ENCODE measurements around the gene ZNF439. TPM values are rescaled to one million over a fixed set of nuclear protein-coding genes. Genes with fewer than 3 reads are reported as not detected.

ZNF439 gene
- total and polyA plus RNA-seq, 2 of the 13 experiments (the other 11 are each of a cell fraction or from before 2014, with no cell fraction given): 2.9 to 4.9 TPM

- TF ChIP-seq, protein P1, sequence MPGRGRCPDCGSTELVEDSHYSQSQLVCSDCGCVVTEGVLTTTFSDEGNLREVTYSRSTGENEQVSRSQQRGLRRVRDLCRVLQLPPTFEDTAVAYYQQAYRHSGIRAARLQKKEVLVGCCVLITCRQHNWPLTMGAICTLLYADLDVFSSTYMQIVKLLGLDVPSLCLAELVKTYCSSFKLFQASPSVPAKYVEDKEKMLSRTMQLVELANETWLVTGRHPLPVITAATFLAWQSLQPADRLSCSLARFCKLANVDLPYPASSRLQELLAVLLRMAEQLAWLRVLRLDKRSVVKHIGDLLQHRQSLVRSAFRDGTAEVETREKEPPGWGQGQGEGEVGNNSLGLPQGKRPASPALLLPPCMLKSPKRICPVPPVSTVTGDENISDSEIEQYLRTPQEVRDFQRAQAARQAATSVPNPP (CRISPR knock-in tag; IDR thresholded peaks at IDR 0.05): peak; percentile 73
- no peak for TF ChIP-seq U2AF2 (IDR thresholded peaks at IDR 0.05; ENCODE audit: low read depth, low read length)
- 0 out of 2 replicates have a peak, but pooled peaks have one; percentile 27 for TF ChIP-seq ADNP (CRISPR knock-in tag; IDR thresholded peaks at IDR 0.05)
- TF ChIP-seq RAD51 (IDR thresholded peaks at IDR 0.05; ENCODE audit: borderline replicate concordance): no peak
- no peak for TF ChIP-seq SRSF9 (IDR thresholded peaks at IDR 0.05; ENCODE audit: borderline replicate concordance, insufficient read depth, low read depth, low read length, poor library complexity, severe bottlenecking)
- no peak for TF ChIP-seq ATRX (CRISPR knock-in tag; IDR thresholded peaks at IDR 0.05; ENCODE audit: borderline replicate concordance)
- TF ChIP-seq ZNF253 (CRISPR knock-in tag; IDR thresholded peaks at IDR 0.05; ENCODE audit: borderline replicate concordance): peak; percentile 95
- peak; percentile 93 for TF ChIP-seq ZNF274 (CRISPR knock-in tag; IDR thresholded peaks at IDR 0.05)
- peak; percentile 96 for TF ChIP-seq EED (CRISPR knock-in tag; IDR thresholded peaks at IDR 0.05)
- TF ChIP-seq ARNT2 (CRISPR knock-in tag; IDR thresholded peaks at IDR 0.05; ENCODE audit: low read depth): peak; percentile 81
- peak; percentile 92 for TF ChIP-seq ZNF687 (CRISPR knock-in tag; IDR thresholded peaks at IDR 0.05)
- peak; percentile 86; the same call in 1 of the 2 replicates for TF ChIP-seq ARID2 (CRISPR knock-in tag; IDR thresholded peaks at IDR 0.05; ENCODE audit: borderline replicate concordance)
- no peak for TF ChIP-seq TBP (CRISPR knock-in tag; IDR thresholded peaks at IDR 0.05)
- TF ChIP-seq, protein P2, sequence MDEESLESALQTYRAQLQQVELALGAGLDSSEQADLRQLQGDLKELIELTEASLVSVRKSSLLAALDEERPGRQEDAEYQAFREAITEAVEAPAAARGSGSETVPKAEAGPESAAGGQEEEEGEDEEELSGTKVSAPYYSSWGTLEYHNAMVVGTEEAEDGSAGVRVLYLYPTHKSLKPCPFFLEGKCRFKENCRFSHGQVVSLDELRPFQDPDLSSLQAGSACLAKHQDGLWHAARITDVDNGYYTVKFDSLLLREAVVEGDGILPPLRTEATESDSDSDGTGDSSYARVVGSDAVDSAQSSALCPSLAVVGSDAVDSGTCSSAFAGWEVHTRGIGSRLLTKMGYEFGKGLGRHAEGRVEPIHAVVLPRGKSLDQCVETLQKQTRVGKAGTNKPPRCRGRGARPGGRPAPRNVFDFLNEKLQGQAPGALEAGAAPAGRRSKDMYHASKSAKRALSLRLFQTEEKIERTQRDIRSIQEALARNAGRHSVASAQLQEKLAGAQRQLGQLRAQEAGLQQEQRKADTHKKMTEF (CRISPR knock-in tag; IDR thresholded peaks at IDR 0.05): peak; percentile 77
- 0 out of 2 replicates have a peak, but pooled peaks have one; percentile 45 for TF ChIP-seq ZNF337 (CRISPR knock-in tag; IDR thresholded peaks at IDR 0.05; ENCODE audit: borderline replicate concordance, low read depth)
- no peak; the same call in 1 of the 2 replicates for TF ChIP-seq ZNF441 (CRISPR knock-in tag; IDR thresholded peaks at IDR 0.05; ENCODE audit: borderline replicate concordance)
Measured at GRCh38 chr19:11887611-11888531, 39.3 kb downstream of the ZNF439 start, which contains the start of gene ZNF69 (continued).
